Measurements from ENCODE around the gene JMJD1C.

Gene JMJD1C

DNA sequence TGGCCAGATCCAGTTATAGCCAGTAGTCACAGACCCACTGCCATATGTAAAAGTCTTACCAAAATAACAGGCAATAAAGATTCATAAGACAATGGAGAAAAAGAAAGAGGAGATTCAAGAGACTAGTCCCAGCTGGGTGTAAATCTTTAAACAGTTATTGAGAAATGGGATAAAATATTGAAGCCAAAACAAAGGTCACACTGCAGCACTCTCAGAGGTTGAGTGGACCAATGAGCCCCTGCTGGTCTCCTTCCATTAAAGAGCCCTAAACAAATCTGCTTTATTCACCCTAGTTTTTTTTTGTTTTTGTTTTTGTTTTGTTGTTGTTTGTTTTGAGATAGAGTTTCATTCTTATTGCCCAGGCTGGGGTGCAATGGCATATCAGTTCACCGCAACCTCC is 98.8 kb downstream of the JMJD1C start:
- no peak for TF ChIP-seq CTCF (IDR thresholded peaks at IDR 0.05; ENCODE audit: control insufficient read depth, extremely low read depth, insufficient read depth)
- no peak for DNase-seq (ENCODE audit: low read depth)

DNA sequence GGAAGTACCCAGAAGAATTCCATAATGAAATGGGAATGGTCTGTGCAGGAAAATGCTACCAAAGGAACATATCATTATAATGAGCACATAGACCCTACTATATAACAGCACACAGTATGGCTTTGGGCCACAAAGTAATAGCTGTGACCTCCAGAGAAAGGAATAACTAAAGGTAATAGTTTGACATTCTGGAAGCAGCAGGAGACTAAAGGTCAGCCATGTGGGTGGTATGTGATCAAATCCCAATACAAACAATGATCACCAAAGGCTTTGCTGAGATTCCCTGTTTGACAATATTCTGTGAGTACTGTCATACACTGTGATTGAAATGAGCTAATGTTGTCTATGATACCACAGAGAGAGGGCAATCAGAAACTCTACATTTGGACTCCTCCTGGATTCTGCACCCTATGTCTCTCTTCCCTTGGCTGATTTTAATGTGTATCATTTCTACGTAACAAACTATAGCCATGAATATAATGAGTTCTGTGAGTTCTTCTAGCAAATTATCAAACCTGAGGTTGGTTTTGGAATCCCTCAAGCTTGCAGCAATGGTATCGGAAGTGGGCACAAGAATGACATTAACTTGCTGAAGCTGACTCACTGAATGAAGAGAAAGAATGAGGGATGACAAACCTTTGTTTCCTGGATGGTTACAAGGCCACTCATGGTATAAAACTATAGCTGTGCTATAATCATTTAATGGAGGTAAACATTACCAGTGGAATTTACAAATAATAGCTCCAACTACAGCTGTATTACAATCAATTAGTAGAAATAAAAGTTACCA is 99.6 kb downstream of the JMJD1C start:
- no peak overlapping the region for H3K4me3 ChIP-seq (ENCODE audit: low read depth, low read length)
- no peak for TF ChIP-seq CTCF (IDR thresholded peaks at IDR 0.05; ENCODE audit: control insufficient read depth, extremely low read depth, insufficient read depth)
- DNase-seq (ENCODE audit: low read depth) = no peak

More for the DNA sequence above, 98.8 kb downstream of the JMJD1C start:
- no peak overlapping the region for H3K4me3 ChIP-seq (ENCODE audit: low read depth, low read length)

DNA sequence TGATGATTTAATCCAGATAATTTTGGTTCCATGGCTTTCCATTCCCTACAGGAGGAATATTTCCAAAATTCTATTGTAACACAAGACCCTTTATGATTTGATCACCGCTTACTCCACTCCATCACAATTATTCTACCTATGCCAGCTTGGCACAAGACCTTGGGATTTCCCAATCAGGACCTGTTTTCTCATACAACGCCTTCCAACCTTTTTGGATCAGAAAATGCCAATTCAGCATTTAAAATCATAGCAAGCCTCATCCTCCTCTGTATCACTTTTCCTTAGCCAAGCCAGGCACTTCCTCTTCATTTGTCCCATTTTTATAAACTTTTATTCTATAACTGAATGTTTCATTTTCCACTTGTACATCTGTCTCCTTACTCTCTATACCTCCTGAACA is 100.9 kb downstream of the JMJD1C start:
- DNase-seq (ENCODE audit: low read depth) = no peak
- H3K4me3 ChIP-seq (ENCODE audit: low read depth, low read length) = no peak overlapping the region
- TF ChIP-seq CTCF (IDR thresholded peaks at IDR 0.05; ENCODE audit: control insufficient read depth, extremely low read depth, insufficient read depth) = no peak

DNA sequence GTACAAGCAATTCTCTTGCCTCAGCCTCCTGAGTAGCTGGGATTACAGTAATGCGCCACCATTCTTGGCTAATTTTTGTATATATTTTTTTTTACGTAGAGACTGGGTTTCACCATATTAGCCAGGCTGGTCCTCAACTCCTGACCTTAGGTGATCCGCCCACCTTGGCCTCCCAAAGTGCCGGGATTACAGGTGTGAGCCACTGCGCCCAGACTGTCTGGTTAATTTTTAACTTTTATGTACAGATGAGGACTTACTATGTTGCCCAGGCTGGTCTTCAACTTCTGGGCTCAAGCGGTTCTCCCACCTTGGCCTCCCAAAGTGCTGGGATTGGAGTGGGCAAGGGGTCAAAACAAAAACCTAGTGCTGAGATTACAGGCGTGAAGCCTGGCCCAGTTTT is 101.8 kb downstream of the JMJD1C start:
- DNase-seq (ENCODE audit: low read depth) = no peak
- no peak overlapping the region for H3K4me3 ChIP-seq (ENCODE audit: low read depth, low read length)
- no peak for TF ChIP-seq CTCF (IDR thresholded peaks at IDR 0.05; ENCODE audit: control insufficient read depth, extremely low read depth, insufficient read depth)

DNA sequence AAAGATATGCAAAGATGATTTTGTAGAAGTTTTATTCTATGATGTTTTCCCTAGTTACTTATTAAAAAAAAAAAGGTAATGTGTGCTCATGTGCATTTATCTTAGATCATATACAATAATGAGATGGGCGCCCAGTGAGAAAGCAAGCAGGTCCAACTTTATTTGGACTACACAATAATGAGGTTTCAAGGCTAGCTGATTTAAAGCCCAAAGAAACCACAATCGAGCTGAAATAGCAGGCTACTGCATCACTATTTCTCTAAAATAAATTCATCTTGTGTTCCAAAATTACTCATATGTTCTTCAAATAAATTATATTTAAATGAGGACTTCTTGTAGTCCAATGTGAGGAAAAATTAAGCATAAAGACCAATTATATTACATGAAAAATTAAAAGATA is 110.1 kb downstream of the JMJD1C start:
- H3K4me3 ChIP-seq (ENCODE audit: low read depth, low read length) = no peak overlapping the region
- DNase-seq (ENCODE audit: low read depth) = no peak
- no peak for TF ChIP-seq CTCF (IDR thresholded peaks at IDR 0.05; ENCODE audit: control insufficient read depth, extremely low read depth, insufficient read depth)

DNA sequence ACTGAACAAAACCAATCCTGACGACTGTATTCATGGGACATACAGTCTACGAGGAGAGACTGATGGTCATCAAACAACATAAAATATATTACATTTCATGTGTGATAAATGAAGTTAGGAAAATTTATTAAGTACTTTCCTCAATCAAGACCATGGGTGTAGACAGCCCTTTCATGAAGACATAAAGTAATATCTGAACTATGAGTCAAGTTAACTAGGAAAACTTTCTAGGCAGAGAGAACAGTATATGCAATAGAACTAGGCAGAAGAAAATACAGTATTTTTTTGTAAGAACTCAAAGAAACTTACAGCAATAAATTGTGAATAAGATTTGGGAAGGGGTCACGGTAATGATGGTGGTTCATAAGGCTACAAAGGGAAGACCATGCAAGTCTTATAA is 112.8 kb downstream of the JMJD1C start:
- no peak for TF ChIP-seq CTCF (IDR thresholded peaks at IDR 0.05; ENCODE audit: control insufficient read depth, extremely low read depth, insufficient read depth)

More for the DNA sequence above, 112.8 kb downstream of the JMJD1C start:
- DNase-seq (ENCODE audit: low read depth) = no peak
- no peak overlapping the region for H3K4me3 ChIP-seq (ENCODE audit: low read depth, low read length)

All from LNCaP clone FGC (cell line).